DMS79 treated with DMSO at 0.1 percent for 48 hours (cell line): Measurements from ENCODE around the gene AFMID.
"Not testable (repeated sequence)": the region's sequence is repeated elsewhere in the genome, so short reads cannot be mapped to it uniquely, and the experiment has no call there.

Experiments
- DNase-seq: peaks from one replicate; lab custom pipeline; 2025; lab: John Stamatoyannopoulos, UW

AFMID gene

GRCh38 chr17:78186692-78187595, at the start of gene AFMID, which contains the start of gene TK1:
AFMID (plus strand) TSS chr17:78187362; CDS start chr17:78187371, 9 bp downstream.
TK1 (minus strand) TSS chr17:78187052; CDS start chr17:78186994, 58 bp downstream.
- DNase-seq, result peak; percentile 87

- no peak for DNase-seq
These were observed 49.6 kb upstream of the AFMID start for GRCh38 chr17:78137392-78138203.

GRCh38 chr17:78138204-78139060, 48.7 kb upstream of the AFMID start:
- DNase-seq, result no peak

GRCh38 chr17:78139861-78140168, 47.3 kb upstream of the AFMID start:
- not testable (repeated sequence) for DNase-seq

- DNase-seq, result no peak
These were observed 46.8 kb upstream of the AFMID start for GRCh38 chr17:78140169-78141051.

GRCh38 chr17:78141437-78142118, 45.6 kb upstream of the AFMID start:
- DNase-seq, result no peak

- DNase-seq, result peak; percentile 50
These were observed 44.9 kb upstream of the AFMID start for GRCh38 chr17:78142119-78142861.

GRCh38 chr17:78143214-78144146, 43.7 kb upstream of the AFMID start:
- no peak for DNase-seq

- DNase-seq, result peak; percentile 1
These were observed 42.9 kb upstream of the AFMID start for GRCh38 chr17:78144147-78144719.

- DNase-seq, result no peak
These were observed 42.2 kb upstream of the AFMID start for GRCh38 chr17:78144736-78145641.

GRCh38 chr17:78146471-78146869, 40.7 kb upstream of the AFMID start:
- no peak for DNase-seq

GRCh38 chr17:78146881-78147280, 40.3 kb upstream of the AFMID start:
- DNase-seq, result no peak

GRCh38 chr17:78147315-78147998, 39.7 kb upstream of the AFMID start:
- no peak for DNase-seq

GRCh38 chr17:78148286-78149016, 38.7 kb upstream of the AFMID start:
- DNase-seq, result no peak

GRCh38 chr17:78151514-78152008, 35.6 kb upstream of the AFMID start:
- no peak for DNase-seq
